ENCODE measurements around the gene SH3GLB2.

The SH3GLB2 gene

GRCh38 chr9:129028192-129028966, at the start of gene SH3GLB2:
Gene SH3GLB2, minus strand, starts transcription at chr9:129028331. Its CDS starts 177 bp downstream, at chr9:129028154.
- peak; percentile 74 for TF ChIP-seq CTCF (conservative IDR thresholded peaks at IDR 0.05; ENCODE audit: low read length)
- peak; percentile 93 for DNase-seq (ENCODE audit: low read depth)
- H3K4me3 ChIP-seq (ENCODE audit: low read length): peak within 1 kb of the TSS; percentile 79

- no peak for DNase-seq (ENCODE audit: low read depth)
- no peak for TF ChIP-seq CTCF (conservative IDR thresholded peaks at IDR 0.05; ENCODE audit: low read length)
These were observed 49.1 kb upstream of the SH3GLB2 start for GRCh38 chr9:129077236-129077635.

GRCh38 chr9:129076640-129077037, 48.5 kb upstream of the SH3GLB2 start:
- TF ChIP-seq CTCF (conservative IDR thresholded peaks at IDR 0.05; ENCODE audit: low read length): no peak
- DNase-seq (ENCODE audit: low read depth): no peak
- no peak overlapping the region for H3K4me3 ChIP-seq (ENCODE audit: low read length)

More at GRCh38 chr9:129077236-129077635, 49.1 kb upstream of the SH3GLB2 start:
- H3K4me3 ChIP-seq (ENCODE audit: low read length): no peak overlapping the region

GRCh38 chr9:129075996-129076639, 48.0 kb upstream of the SH3GLB2 start:
- DNase-seq (ENCODE audit: low read depth): no peak
- no peak overlapping the region for H3K4me3 ChIP-seq (ENCODE audit: low read length)
- TF ChIP-seq CTCF (conservative IDR thresholded peaks at IDR 0.05; ENCODE audit: low read length): no peak

GRCh38 chr9:129074106-129074505, 46.0 kb upstream of the SH3GLB2 start:
- no peak for TF ChIP-seq CTCF (conservative IDR thresholded peaks at IDR 0.05; ENCODE audit: low read length)
- DNase-seq (ENCODE audit: low read depth): no peak

GRCh38 chr9:129073404-129073803, 45.3 kb upstream of the SH3GLB2 start:
- no peak for DNase-seq (ENCODE audit: low read depth)
- TF ChIP-seq CTCF (conservative IDR thresholded peaks at IDR 0.05; ENCODE audit: low read length): no peak
- H3K4me3 ChIP-seq (ENCODE audit: low read length): no peak overlapping the region

More at GRCh38 chr9:129074106-129074505, 46.0 kb upstream of the SH3GLB2 start:
- H3K4me3 ChIP-seq (ENCODE audit: low read length): no peak overlapping the region

GRCh38 chr9:129072171-129072570, 44.0 kb upstream of the SH3GLB2 start:
- no peak for TF ChIP-seq CTCF (conservative IDR thresholded peaks at IDR 0.05; ENCODE audit: low read length)
- no peak overlapping the region for H3K4me3 ChIP-seq (ENCODE audit: low read length)
- DNase-seq (ENCODE audit: low read depth): no peak

Measured in AG10803 (cell line).